Measurements from ENCODE around the gene IFT80.

The IFT80 gene

DNA sequence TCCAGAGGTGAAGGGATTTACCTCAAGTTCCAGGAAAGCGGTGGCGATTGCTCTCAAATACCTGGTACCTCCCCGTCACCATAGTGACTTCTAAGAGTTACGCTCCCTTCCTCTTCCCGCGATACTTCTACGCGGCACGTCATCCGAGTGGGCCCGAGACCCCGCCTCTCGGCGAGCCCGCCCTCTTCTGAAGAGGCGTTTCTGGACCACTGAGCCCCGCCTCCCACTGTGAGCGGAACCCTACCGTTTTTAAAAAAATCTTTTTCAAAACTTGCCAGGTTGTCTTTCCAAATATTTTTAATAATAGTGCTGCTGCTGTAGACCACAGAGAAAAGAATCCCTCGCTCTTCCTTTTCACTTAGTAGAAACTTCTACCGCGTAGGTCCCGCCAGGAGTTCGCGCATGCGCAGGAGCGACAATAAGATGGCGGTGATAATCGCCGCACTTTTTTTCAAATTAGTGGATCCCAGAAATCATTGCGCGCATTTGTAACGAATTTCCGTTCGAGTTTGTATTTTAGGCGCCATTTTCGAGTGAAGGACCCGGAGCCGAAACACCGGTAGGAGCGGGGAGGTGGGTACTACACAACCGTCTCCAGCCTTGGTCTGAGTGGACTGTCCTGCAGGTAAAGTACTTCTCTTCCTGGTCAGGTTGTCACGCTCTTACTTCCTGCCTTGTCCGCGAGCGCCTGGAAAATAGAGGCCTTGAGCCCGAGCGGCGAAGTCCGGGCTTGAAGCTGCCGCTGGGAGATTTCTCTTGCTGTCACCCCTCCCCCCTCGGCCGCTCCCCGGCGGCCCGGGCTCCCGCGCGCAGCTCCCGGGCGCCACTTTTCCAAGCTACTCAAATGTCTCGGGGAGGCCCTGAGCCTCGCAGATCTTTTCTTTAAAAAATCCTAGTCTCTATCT, at the start of gene IFT80, which contains the start of gene SMC4:
TSS of gene IFT80 (minus strand) at position 101 of the 905 bp plus-strand sequence. CDS start 14,625 bp downstream, outside the sequence.
TSS of gene SMC4 (plus strand) at position 526 of the 905 bp plus-strand sequence. CDS start 1,177 bp downstream, outside the sequence.
- DNase-seq: peak; percentile 97

- DNase-seq: no peak
Measured at GRCh38 chr3:160447544-160447943, 48.5 kb upstream of the IFT80 start.

DNA sequence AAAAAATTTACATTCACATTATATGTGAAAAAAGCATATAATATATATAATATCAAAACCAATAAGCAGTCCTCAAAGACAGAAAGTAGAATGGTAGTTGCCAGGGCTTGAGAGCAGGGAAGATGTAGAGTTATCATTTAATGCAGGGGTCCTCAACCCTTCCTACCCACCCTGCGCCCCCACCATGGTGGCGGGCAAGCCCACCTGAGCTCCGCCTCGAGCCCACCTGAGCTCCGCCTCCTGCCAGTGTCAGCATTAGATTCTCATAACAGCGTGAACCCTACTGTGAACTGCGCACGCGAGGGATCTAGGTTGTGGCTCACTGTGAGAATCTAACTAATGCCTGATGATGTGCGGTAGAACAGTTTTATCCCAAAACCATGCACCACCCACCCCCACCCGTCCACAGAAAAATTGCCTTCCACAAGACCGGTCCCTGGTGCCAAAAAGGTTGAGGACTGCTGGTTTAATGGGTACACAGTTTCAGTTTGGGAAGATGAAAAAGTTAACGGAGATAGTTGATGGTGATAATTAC, 47.6 kb upstream of the IFT80 start:
- no peak for DNase-seq

DNA sequence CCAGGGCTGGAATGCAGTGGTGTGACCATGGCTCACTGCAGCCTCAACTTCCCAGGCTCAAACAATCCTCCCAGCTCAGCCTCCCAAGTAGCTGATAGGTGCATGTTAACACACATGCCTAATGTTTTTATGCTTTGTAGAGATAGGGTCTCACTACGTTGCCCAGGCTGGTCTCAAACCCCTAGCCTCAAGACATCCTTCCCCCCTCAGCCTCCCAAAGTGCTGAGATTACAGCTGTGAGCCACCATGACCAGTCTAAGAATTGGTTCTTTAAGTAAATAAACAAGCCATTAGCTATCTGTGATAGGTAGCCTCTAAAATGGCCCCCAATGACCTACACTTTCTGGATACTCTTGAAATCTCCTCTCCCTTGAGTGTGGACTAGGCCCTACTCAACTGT, 46.8 kb upstream of the IFT80 start:
- DNase-seq: no peak

- no peak for DNase-seq
Measured at GRCh38 chr3:160444411-160444810, 45.4 kb upstream of the IFT80 start.

- DNase-seq: no peak
Measured at GRCh38 chr3:160440687-160441086, 41.7 kb upstream of the IFT80 start.

GRCh38 chr3:160437083-160437455, 38.0 kb upstream of the IFT80 start:
- DNase-seq: no peak

- DNase-seq: no peak
Measured at GRCh38 chr3:160435747-160436146, 36.7 kb upstream of the IFT80 start.

- DNase-seq: no peak
Measured at GRCh38 chr3:160435095-160435494, 36.1 kb upstream of the IFT80 start.

DNA sequence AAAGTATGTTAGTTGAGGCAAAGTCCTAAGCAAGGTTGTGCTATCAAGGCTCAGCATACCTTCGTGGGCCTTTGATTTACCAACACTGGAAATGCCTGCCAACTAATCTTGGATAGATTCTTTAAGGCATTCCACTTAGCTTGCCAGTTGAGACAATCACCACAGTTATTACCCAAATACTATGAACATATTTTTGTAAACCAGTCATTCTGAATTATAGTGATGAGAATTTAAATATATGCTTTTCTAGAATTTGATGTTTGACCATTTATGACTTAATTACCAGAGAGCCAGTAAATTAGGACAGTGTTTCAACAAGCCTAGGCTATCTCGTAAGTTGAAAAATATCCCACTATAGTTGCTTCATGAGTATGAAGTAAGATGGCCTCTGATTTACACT, 35.0 kb upstream of the IFT80 start:
- no peak for DNase-seq

DNA sequence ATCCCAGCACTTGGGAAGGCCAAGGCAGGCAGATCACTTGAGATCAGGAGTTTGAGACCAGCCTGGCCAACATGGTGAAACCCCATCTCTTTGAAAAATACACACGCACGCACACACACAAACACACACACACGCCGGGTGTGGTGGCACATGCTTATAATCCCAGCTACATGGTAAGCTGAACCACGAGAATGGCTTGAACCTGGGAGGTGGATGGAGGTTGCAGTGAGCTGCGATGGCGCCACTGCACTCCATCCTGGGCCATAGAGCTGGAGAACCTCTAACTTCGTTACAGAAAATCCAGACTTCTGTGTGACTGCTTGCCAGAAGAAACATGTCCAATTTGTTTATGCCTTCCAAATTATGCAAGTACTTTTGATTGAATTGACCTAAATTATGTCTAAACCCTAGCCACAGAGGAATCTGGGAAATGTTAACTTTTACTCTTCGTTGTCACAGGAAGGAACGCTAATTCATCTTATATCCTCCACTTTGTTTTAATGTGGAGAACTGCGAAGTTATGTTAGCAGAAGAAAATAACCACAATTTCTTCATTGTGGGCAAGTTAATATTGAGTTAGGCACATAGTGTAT, 28.9 kb upstream of the IFT80 start:
- no peak for DNase-seq

DNA sequence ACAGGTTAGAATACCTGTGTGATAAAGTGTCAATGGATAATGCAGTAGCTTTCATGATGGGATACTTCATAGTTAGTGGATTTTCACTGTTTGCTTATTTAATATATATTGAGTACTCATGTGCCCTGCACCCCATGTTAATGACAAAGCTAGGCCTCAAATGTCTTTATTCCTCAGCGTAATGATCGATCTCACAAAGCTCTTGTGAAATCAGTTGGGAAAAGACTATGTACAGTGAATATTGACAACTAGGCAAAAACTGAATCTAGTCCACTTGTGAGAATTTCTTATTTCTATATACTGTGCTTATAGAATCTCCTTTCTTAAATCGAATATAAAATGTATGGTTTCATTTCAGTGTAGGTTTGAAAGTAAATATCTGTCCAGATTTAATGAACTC, 18.3 kb upstream of the IFT80 start:
- DNase-seq: no peak

DNA sequence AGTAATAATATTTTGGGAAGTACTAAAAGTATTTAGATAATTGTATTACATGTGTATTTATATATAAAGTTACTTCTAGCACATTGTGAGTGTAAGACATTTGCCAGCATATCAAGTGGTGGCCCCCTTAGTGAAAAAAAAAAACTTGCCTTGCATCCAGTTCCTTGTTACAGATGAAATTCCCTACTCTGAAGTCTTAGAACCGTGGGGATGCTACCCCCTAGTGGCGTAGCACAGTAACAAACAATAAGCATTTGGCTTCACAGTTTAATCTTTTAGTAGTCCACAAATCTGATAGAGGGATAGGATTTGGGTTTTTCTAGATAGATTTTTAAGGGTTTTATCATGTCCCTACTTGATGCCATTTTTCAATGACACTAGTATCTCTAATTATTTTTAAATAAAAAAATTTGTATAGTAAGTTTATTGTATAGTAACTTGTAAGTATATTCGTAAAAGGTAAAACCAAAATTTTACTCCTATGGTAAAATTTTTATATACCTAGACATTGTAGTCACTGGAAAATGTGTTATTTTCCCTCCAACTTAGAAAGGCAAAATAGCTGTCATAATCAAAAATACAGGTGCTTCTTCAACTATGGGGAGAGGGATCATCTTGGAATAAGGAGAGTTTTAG, 14.7 kb upstream of the IFT80 start:
- DNase-seq: peak; percentile 70 to 79

DNA sequence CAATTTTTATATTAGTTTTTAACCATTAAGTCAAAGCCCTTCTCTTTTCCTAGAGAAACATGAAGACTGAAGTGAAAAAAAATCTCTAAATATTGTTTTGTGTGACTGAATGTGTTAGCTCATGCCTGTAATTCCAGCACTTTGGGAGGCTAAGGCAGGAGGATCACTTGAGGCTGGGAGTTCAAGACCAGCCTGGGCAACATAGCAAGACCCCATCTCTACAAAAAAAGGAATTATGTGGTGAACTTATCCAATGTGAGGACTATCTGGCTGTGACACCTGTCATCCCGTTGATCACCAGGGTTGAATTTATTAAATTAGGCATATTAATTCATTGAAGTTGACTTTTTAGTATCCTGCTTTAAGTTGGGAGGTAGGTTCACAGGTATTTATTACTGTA, 13.5 kb upstream of the IFT80 start:
- DNase-seq: no peak

- no peak for DNase-seq
Measured at GRCh38 chr3:160409812-160410610, 11.0 kb upstream of the IFT80 start.

DNA sequence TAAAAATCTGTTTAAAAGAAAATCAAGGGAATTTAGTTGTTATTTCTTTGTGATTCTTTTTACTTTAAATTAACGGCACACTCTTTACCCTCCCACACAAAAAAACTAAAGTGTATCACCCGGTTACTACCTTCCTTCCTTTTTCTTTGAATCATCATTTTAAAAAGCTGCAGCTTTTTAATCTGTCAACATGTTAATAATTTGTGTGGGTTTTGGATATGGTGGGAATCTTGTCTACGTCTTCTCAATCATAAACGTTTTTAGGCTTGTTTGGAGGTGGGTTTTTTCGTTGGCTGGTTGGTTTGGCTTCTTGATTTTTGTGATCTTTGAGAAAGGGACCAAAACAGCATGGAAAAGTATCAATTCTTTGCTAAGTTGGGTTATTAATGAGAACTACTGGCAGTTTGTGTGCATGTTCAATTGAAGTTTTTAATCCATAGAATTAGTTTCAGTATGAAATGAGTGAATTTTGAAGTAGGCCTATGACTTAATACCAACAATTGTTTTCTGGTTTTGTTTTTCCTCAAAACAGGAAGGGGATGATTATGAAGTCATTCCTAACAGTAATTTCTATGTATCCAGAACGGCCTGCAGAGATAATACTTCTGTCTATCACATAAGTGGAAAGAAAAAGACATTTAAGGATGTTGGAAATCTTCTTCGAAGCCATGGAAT, 4.9 kb upstream of the IFT80 start:
- no peak for DNase-seq

DNA sequence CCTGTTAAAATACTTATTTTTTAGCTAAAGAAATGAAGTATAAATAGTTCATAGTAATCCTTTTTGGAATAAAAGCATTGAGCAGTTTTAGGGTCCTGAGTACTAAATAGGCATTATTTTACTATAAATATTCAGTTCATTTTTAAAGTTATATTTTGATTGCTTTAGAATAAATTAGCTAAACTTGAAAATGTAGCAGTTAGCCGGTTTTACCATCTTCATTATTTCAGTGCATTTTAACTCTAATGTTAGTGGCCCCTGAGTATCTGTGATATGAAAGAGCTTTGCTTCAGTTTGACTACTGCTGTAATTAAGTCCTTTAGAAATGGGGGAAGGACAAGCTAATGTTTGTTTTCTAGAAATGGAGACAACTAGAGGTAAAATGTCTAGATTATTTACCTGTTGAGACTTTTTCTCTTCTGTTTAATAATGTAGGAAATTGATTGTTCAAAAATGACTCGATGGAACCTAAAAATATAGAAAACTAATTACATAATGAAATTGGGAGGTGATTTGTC, 4.1 kb upstream of the IFT80 start:
- DNase-seq: no peak

DNA sequence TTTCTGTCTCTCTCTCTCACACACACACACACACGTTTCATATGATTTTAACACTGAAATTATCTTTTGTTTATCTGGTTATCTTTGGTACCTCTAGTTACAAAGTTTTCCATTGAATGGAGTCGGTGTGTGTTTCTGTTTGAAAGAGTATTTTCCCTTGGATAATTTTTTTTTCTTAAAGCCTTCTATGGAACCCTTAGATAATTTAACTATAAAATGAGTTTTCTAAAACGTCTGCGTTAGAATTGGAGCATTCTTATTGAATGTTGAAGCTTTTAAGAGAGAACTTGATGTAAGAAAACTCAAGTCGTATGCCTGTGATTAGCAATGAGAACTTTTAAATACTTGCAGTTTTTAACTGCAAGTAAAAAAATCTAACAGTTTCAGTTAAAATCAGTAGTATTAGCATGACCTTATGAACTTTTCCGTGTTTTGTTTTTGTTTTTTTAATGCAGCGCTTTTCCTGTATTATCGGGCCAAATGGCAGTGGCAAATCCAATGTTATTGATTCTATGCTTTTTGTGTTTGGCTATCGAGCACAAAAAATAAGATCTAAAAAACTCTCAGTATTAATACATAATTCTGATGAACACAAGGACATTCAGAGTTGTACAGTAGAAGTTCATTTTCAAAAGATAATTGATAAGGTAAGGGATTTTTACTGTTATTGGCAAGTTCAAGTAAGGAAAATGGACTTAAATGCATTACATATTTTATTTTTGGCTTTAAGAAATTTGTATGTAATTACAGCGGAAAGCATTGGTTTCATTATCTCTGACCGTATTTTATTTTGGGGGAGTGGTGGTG, 3.4 kb upstream of the IFT80 start:
- no peak for DNase-seq

- DNase-seq: peak; percentile 7 to 33
Measured at GRCh38 chr3:160401291-160402095, 2.5 kb upstream of the IFT80 start.

DNA sequence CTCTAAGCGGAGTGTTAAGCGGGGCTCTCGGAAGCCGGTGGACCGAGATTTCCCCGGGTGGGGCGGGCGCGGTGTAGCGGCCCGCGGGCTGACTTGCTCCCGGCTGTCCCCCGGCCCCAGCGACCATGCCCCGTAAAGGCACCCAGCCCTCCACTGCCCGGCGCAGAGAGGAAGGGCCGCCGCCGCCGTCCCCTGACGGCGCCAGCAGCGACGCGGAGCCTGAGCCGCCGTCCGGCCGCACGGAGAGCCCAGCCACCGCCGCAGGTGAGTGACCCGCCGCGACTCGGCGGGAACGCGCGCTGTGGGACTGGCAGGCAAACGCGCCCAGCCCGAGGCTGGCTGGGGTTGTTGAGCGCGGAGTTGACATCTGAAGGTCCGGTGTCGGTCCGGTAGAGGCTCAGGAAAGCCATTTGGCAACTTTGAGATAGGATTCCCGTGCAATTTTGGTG, 1.7 kb upstream of the IFT80 start:
- no peak for DNase-seq

All from CD4-positive, alpha-beta T cell treated with Interferon alpha-2 for 1 hour (primary cell).